Fibroblast of lung (primary cell): ENCODE data around the gene SCP2. TPM values are rescaled to one million over a fixed set of nuclear protein-coding genes. Genes with fewer than 3 reads are reported as not detected.

Source experiments
- DNase-seq, 2 donors: peaks; one replicate each; pipeline versions ENCODE4 v3.0.0 to v3.0.0-alpha.2; 2010; ENCODE audit warnings: low read depth in 2 of 2
- H2AFZ ChIP-seq: 2 replicates; pipeline ENCODE4 v1.5.1; 2012; ENCODE audit warnings: low read length, control low read depth, inconsistent platforms
- H3K27ac ChIP-seq: 2 replicates; pipeline ENCODE4 v1.5.1; 2011; ENCODE audit warnings: low read length, control low read depth; ENCODE audit not compliant: insufficient read depth
- H3K27me3 ChIP-seq: 2 replicates; pipeline ENCODE4 v1.5.1; 2011; ENCODE audit warnings: mild to moderate bottlenecking, low read length; ENCODE audit not compliant: control insufficient read depth, insufficient read depth
- H3K36me3 ChIP-seq: 2 replicates; pipeline ENCODE4 v1.5.1; 2011; ENCODE audit warnings: low read length; ENCODE audit not compliant: control insufficient read depth, insufficient read depth
- H3K4me1 ChIP-seq: 2 replicates; pipeline ENCODE4 v1.5.1; 2011; ENCODE audit warnings: low read length; ENCODE audit not compliant: control insufficient read depth, insufficient read depth; ENCODE audit errors: extremely low read depth
- H3K4me2 ChIP-seq: 2 replicates; pipeline ENCODE4 v1.5.1; 2011; ENCODE audit warnings: low read length, control low read depth; ENCODE audit not compliant: insufficient read depth; ENCODE audit errors: extremely low read depth
- H3K4me3 ChIP-seq, 4 experiments: fragments of 200-600 bp in 1 of 4; sonication (generic) in 1 of 4; replicated peaks in 1 of 4; 2 replicates each; pipeline ENCODE4 v1.5.1; 2011 to 2016; ENCODE audit warnings: low read length in 4 of 4, low read depth in 3 of 4, mild to moderate bottlenecking in 3 of 4, control low read depth in 2 of 4, inconsistent platforms in 1 of 4, mixed read lengths in 1 of 4; ENCODE audit not compliant: insufficient read depth in 1 of 4; ENCODE audit errors: control extremely low read depth in 1 of 4
- H3K79me2 ChIP-seq: 2 replicates; pipeline ENCODE4 v1.5.1; 2012; ENCODE audit warnings: mild to moderate bottlenecking, low read length, inconsistent platforms; ENCODE audit not compliant: control insufficient read depth, insufficient read depth
- H3K9ac ChIP-seq: 2 replicates; pipeline ENCODE4 v1.5.1; 2011; ENCODE audit warnings: mild to moderate bottlenecking, low read length, control low read depth; ENCODE audit not compliant: insufficient read depth
- H3K9me3 ChIP-seq: 2 replicates; pipeline ENCODE4 v1.5.1; 2012; ENCODE audit warnings: low read depth, low read length; ENCODE audit not compliant: control insufficient read depth, insufficient read depth
- H4K20me1 ChIP-seq: 2 replicates; pipeline ENCODE4 v1.5.1; 2011; ENCODE audit warnings: low read length; ENCODE audit not compliant: control insufficient read depth, insufficient read depth; ENCODE audit errors: extremely low read depth
- CTCF ChIP-seq, 2 donors: IDR thresholded peaks in 1 of 2; conservative IDR thresholded peaks in 1 of 2; 1 replicate in 1 of 2; 2 replicates in 1 of 2; pipeline ENCODE4 v1.5.1; 2011 to 2012; ENCODE audit warnings: low read length in 2 of 2, control low read depth in 1 of 2, inconsistent platforms in 1 of 2, low read depth in 1 of 2, mild to moderate bottlenecking in 1 of 2
- EZH2 ChIP-seq: IDR thresholded peaks from 2 replicates; pipeline ENCODE4 v1.5.1; 2012; ENCODE audit warnings: low read length, control low read depth, mild to moderate bottlenecking; ENCODE audit errors: missing control alignments
- polyA plus RNA-seq, 2 donors: library from polyadenylated mRNA; depleted of rRNA in 1 of 2; stranded (reverse) in 1 of 2; unstranded in 1 of 2; fragments of >200 nt; gene quantifications; 2 replicates each; pipeline ENCODE4 v1.2.1, GENCODE V29; 2011 to 2012; ENCODE audit warnings: missing spikeins in 1 of 2
- total RNA-seq: library from RNA; depleted of rRNA; stranded (reverse); fragments of >200 nt; gene quantifications from 2 replicates; pipeline ENCODE4 v1.2.1, GENCODE V29; 2014

Gene SCP2
- total and polyA plus RNA-seq, 2 donors (not counting 1 experiment from before 2014, with no cell fraction given), result 222 to 305 TPM

GRCh38 chr1:53061123-53061858 lies 134.2 kb downstream of the SCP2 start:
- no peaks in the 10 kb centered on the region for H3K36me3 ChIP-seq
- H3K9ac ChIP-seq, result peak overlapping the region; percentile 35
- peak overlapping the region; percentile 40 to 86 (median 58) for H3K4me3 ChIP-seq
- no peaks in the 10 kb centered on the region for H3K79me2 ChIP-seq
- no peak overlapping the region for H3K27ac ChIP-seq
- H3K27me3 ChIP-seq, result no peaks in the 10 kb centered on the region
- peak overlapping the region; percentile 61 for H3K4me2 ChIP-seq
- no peaks in the 10 kb centered on the region for H3K9me3 ChIP-seq
- DNase-seq, result peak in 1 of 2 donors; percentile 46
- peaks cover 8% of the 10 kb centered on the region for H3K4me1 ChIP-seq
- TF ChIP-seq CTCF (conservative IDR thresholded peaks at IDR 0.05 in 1 of 2, IDR thresholded peaks at IDR 0.05 in 1 of 2; ENCODE audit: low read depth in 1 of 2, low read length in 2 of 2) (no peak), EZH2 (no peak)
- H2AFZ ChIP-seq, result peak overlapping the region; percentile 37
- H4K20me1 ChIP-seq, result no peaks in the 10 kb centered on the region

- no peaks in the 10 kb centered on the region for H3K36me3 ChIP-seq
- H4K20me1 ChIP-seq, result no peaks in the 10 kb centered on the region
- no peak for TF ChIP-seq EZH2
- TF ChIP-seq CTCF (conservative IDR thresholded peaks at IDR 0.05 in 1 of 2, IDR thresholded peaks at IDR 0.05 in 1 of 2; ENCODE audit: low read depth in 1 of 2, low read length in 2 of 2), result no peak
- peak within 1 kb of the TSS; percentile 56 to 86 (median 64) for H3K4me3 ChIP-seq
- peaks cover 13% of the 10 kb centered on the region for H3K4me1 ChIP-seq
- peak within 1 kb of the TSS; percentile 91 for H3K4me2 ChIP-seq
- H3K9me3 ChIP-seq, result no peaks in the 10 kb centered on the region
- no peaks in the 10 kb centered on the region for H3K27me3 ChIP-seq
- no peak within 1 kb of the TSS for H3K27ac ChIP-seq
- peak; percentile 40 to 44 for DNase-seq
- H3K9ac ChIP-seq, result peak within 1 kb of the TSS; percentile 65
- H3K79me2 ChIP-seq, result no peaks in the 10 kb centered on the region
- H2AFZ ChIP-seq, result peak within 1 kb of the TSS; percentile 37
Measured at GRCh38 chr1:53061859-53062707, 135.0 kb downstream of the SCP2 start, which contains the start of gene PODN. PODN (plus strand) TSS chr1:53062213; CDS start chr1:53069856, 7,643 bp downstream.
